Measurements from ENCODE around the gene TMEM232.

The TMEM232 gene

DNA sequence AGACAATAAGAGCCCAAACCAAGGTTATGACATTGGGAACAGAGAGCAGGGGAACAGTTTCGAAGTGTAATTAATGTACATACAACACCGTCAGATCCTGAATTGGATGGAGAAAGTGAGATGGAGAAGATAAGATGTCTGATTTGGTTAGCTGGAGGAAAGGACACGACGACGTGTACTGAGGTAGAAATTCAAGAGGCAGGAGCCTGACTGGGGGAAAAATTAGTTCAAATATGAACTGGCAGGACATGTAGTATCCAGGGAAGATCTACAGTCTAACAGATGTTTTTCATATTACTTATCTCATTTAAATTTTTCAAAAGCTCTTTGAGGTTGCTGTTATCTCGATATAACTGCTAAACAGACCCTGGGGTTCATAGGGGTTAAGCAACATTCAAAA, 114.7 kb downstream of the TMEM232 start:
- Histone ChIP-seq H3K4me1 (ENCODE audit: insufficient read depth, low read length, severe bottlenecking) (no peaks in the 10 kb centered on the region), H3K4me2 (ENCODE audit: low read length) (no peak overlapping the region), H3K9me3 (ENCODE audit: low read length) (peaks cover 10% of the 10 kb centered on the region; the same call in 1 of the 2 replicates), H3K9me2 (ENCODE audit: low read depth, low read length) (no peaks in the 10 kb centered on the region), H3F3A (ENCODE audit: insufficient read depth, low read length) (no peaks in the 10 kb centered on the region), H3K4me3 (ENCODE audit: low read depth, low read length, poor library complexity, severe bottlenecking) (no peak overlapping the region), H4K20me1 (ENCODE audit: insufficient read depth, low read length) (no peaks in the 10 kb centered on the region), H3K79me2 (ENCODE audit: insufficient read depth, low read length) (no peaks in the 10 kb centered on the region), H3K27ac (ENCODE audit: low read depth, low read length, poor library complexity, severe bottlenecking) (no peak overlapping the region), H3K9ac (ENCODE audit: low read length) (no peak overlapping the region), H3K27me3 (ENCODE audit: insufficient read depth, low read length) (no peaks in the 10 kb centered on the region), H3K36me3 (ENCODE audit: insufficient read depth, low read length) (no peaks in the 10 kb centered on the region), H2AFZ (ENCODE audit: low read length) (no peak overlapping the region)
- TF ChIP-seq, protein P1, sequence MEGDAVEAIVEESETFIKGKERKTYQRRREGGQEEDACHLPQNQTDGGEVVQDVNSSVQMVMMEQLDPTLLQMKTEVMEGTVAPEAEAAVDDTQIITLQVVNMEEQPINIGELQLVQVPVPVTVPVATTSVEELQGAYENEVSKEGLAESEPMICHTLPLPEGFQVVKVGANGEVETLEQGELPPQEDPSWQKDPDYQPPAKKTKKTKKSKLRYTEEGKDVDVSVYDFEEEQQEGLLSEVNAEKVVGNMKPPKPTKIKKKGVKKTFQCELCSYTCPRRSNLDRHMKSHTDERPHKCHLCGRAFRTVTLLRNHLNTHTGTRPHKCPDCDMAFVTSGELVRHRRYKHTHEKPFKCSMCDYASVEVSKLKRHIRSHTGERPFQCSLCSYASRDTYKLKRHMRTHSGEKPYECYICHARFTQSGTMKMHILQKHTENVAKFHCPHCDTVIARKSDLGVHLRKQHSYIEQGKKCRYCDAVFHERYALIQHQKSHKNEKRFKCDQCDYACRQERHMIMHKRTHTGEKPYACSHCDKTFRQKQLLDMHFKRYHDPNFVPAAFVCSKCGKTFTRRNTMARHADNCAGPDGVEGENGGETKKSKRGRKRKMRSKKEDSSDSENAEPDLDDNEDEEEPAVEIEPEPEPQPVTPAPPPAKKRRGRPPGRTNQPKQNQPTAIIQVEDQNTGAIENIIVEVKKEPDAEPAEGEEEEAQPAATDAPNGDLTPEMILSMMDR (IDR thresholded peaks at IDR 0.05; ENCODE audit: low read length), result no peak
- no peak for TF ChIP-seq EZH2 (IDR thresholded peaks at IDR 0.05; ENCODE audit: borderline replicate concordance, low read length)

DNA sequence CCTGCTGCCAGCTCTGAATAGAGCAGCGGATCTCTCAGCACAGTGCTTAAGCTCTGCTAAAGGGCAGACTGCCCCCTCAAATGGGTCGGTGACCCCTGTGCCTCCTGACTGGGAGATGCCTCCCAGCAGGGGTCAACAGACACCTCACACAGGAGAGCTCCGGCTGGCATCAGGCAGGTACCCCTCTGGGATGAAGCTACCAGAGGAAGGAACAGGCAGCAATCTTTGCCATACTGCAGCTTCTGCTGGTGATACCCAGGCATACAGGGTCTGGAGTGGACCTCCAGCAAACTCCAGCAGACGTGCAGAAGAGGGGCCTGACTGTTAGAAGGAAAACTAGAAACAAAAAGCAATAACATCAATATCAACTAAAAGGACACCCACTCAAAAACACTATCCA, 131.6 kb downstream of the TMEM232 start:
- Histone ChIP-seq H3K79me2 (ENCODE audit: insufficient read depth, low read length) (no peaks in the 10 kb centered on the region), H2AFZ (ENCODE audit: low read length) (no peak overlapping the region), H4K20me1 (ENCODE audit: insufficient read depth, low read length) (no peaks in the 10 kb centered on the region), H3F3A (ENCODE audit: insufficient read depth, low read length) (no peaks in the 10 kb centered on the region), H3K27ac (ENCODE audit: low read depth, low read length, poor library complexity, severe bottlenecking) (no peak overlapping the region), H3K9ac (ENCODE audit: low read length) (no peak overlapping the region), H3K4me3 (ENCODE audit: low read depth, low read length, poor library complexity, severe bottlenecking) (no peak overlapping the region), H3K27me3 (ENCODE audit: insufficient read depth, low read length) (no peaks in the 10 kb centered on the region), H3K36me3 (ENCODE audit: insufficient read depth, low read length) (no peaks in the 10 kb centered on the region), H3K9me2 (ENCODE audit: low read depth, low read length) (no peaks in the 10 kb centered on the region), H3K4me1 (ENCODE audit: insufficient read depth, low read length, severe bottlenecking) (no peaks in the 10 kb centered on the region), H3K4me2 (ENCODE audit: low read length) (no peak overlapping the region), H3K9me3 (ENCODE audit: low read length) (no peaks in the 10 kb centered on the region)
- TF ChIP-seq EZH2 (IDR thresholded peaks at IDR 0.05; ENCODE audit: borderline replicate concordance, low read length), result no peak
- TF ChIP-seq, protein P1 (IDR thresholded peaks at IDR 0.05; ENCODE audit: low read length), result no peak

DNA sequence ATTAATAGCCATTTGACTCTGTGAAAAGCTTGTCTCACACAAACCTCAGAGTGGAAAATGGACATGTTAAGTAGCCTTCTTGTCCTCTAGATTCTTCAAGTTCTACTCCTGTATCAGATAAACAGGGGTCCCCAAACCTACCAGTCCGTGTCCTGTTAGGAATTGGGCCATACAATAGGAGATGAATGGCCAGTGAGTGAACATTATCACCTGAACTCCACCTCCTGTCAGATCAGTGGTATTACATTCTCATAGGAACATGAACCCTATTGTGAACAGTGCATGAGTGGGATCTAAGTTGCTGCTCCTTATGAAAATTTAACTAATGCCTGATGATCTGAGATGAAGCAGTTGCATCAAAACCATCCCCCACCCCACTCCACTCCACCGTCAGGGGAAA, 136.3 kb downstream of the TMEM232 start:
- H3K27ac ChIP-seq (ENCODE audit: low read depth, low read length, poor library complexity, severe bottlenecking), result no peak overlapping the region
- no peaks in the 10 kb centered on the region for H4K20me1 ChIP-seq (ENCODE audit: insufficient read depth, low read length)
- no peak overlapping the region for H3K4me3 ChIP-seq (ENCODE audit: low read depth, low read length, poor library complexity, severe bottlenecking)
- no peaks in the 10 kb centered on the region for H3K4me1 ChIP-seq (ENCODE audit: insufficient read depth, low read length, severe bottlenecking)
- H2AFZ ChIP-seq (ENCODE audit: low read length), result no peak overlapping the region
- no peaks in the 10 kb centered on the region for H3K27me3 ChIP-seq (ENCODE audit: insufficient read depth, low read length)
- H3F3A ChIP-seq (ENCODE audit: insufficient read depth, low read length), result no peaks in the 10 kb centered on the region
- no peaks in the 10 kb centered on the region for H3K36me3 ChIP-seq (ENCODE audit: insufficient read depth, low read length)
- H3K9me2 ChIP-seq (ENCODE audit: low read depth, low read length), result no peaks in the 10 kb centered on the region
- no peaks in the 10 kb centered on the region for H3K9me3 ChIP-seq (ENCODE audit: low read length)
- H3K4me2 ChIP-seq (ENCODE audit: low read length), result no peak overlapping the region
- no peak overlapping the region for H3K9ac ChIP-seq (ENCODE audit: low read length)
- H3K79me2 ChIP-seq (ENCODE audit: insufficient read depth, low read length), result no peaks in the 10 kb centered on the region
- no peak for TF ChIP-seq EZH2 (IDR thresholded peaks at IDR 0.05; ENCODE audit: borderline replicate concordance, low read length)
- TF ChIP-seq, protein P1 (IDR thresholded peaks at IDR 0.05; ENCODE audit: low read length), result peak; percentile 69; the same call in 1 of the 2 replicates

All from OCI-LY1 (cell line).